NCI-H2107 (cell line): ENCODE measurements around the gene SSR1.

Experiments used
- DNase-seq: peaks from one replicate; lab custom pipeline; 2025; lab: John Stamatoyannopoulos, UW

Gene SSR1

GRCh38 chr6:7258231-7258763, 54.7 kb downstream of the SSR1 start:
- no peak for DNase-seq

GRCh38 chr6:7257521-7258230, 55.3 kb downstream of the SSR1 start:
- DNase-seq: no peak

GRCh38 chr6:7256785-7257184, 56.2 kb downstream of the SSR1 start:
- DNase-seq: no peak

GRCh38 chr6:7255918-7256317, 57.1 kb downstream of the SSR1 start:
- DNase-seq: no peak

- no peak for DNase-seq
Observed at GRCh38 chr6:7254980-7255835, 57.8 kb downstream of the SSR1 start.

GRCh38 chr6:7252390-7252789, 60.6 kb downstream of the SSR1 start:
- no peak for DNase-seq

GRCh38 chr6:7251646-7252260, 61.2 kb downstream of the SSR1 start:
- DNase-seq: no peak

- no peak for DNase-seq
Observed at GRCh38 chr6:7250812-7251211, 62.2 kb downstream of the SSR1 start.

- DNase-seq: no peak
Observed at GRCh38 chr6:7249946-7250643, 62.9 kb downstream of the SSR1 start.

GRCh38 chr6:7249391-7249790, 63.6 kb downstream of the SSR1 start:
- DNase-seq: no peak

- DNase-seq: no peak
Observed at GRCh38 chr6:7247828-7248227, 65.2 kb downstream of the SSR1 start.

GRCh38 chr6:7247179-7247456, 65.9 kb downstream of the SSR1 start:
- DNase-seq: no peak

- no peak for DNase-seq
Observed at GRCh38 chr6:7246401-7247178, 66.4 kb downstream of the SSR1 start.

- DNase-seq: no peak
Observed at GRCh38 chr6:7245668-7246393, 67.2 kb downstream of the SSR1 start.

GRCh38 chr6:7243179-7243981, 69.6 kb downstream of the SSR1 start:
- no peak for DNase-seq

- no peak for DNase-seq
Observed at GRCh38 chr6:7242835-7243178, 70.2 kb downstream of the SSR1 start.

GRCh38 chr6:7241709-7242645, 71.0 kb downstream of the SSR1 start:
- no peak for DNase-seq

GRCh38 chr6:7241160-7241559, 71.8 kb downstream of the SSR1 start:
- no peak for DNase-seq

- no peak for DNase-seq
Observed at GRCh38 chr6:7240351-7240750, 72.6 kb downstream of the SSR1 start.
